ENCODE measurements around the gene RNU1-2.
"Not testable (repeated sequence)": the region's sequence is repeated elsewhere in the genome, so short reads cannot be mapped to it uniquely, and the experiment has no call there.

The RNU1-2 gene

GRCh38 chr1:16938351-16939321, 42.9 kb downstream of the RNU1-2 start:
- no peak for DNase-seq (ENCODE audit: extremely low spot score)
- CTCF ChIA-PET: interaction anchor here (1.2 to 1.3 kb wide), 2 partner anchors 8 to 318 kb away, joined by 3 read pairs; no protein-coding TSS in a partner anchor
- TF ChIP-seq, protein P1, sequence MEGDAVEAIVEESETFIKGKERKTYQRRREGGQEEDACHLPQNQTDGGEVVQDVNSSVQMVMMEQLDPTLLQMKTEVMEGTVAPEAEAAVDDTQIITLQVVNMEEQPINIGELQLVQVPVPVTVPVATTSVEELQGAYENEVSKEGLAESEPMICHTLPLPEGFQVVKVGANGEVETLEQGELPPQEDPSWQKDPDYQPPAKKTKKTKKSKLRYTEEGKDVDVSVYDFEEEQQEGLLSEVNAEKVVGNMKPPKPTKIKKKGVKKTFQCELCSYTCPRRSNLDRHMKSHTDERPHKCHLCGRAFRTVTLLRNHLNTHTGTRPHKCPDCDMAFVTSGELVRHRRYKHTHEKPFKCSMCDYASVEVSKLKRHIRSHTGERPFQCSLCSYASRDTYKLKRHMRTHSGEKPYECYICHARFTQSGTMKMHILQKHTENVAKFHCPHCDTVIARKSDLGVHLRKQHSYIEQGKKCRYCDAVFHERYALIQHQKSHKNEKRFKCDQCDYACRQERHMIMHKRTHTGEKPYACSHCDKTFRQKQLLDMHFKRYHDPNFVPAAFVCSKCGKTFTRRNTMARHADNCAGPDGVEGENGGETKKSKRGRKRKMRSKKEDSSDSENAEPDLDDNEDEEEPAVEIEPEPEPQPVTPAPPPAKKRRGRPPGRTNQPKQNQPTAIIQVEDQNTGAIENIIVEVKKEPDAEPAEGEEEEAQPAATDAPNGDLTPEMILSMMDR (IDR thresholded peaks at IDR 0.05; ENCODE audit: control extremely low read depth, extremely low read depth, low read depth, missing control alignments): no peak
- POLR2A ChIA-PET: no interaction called here

DNA sequence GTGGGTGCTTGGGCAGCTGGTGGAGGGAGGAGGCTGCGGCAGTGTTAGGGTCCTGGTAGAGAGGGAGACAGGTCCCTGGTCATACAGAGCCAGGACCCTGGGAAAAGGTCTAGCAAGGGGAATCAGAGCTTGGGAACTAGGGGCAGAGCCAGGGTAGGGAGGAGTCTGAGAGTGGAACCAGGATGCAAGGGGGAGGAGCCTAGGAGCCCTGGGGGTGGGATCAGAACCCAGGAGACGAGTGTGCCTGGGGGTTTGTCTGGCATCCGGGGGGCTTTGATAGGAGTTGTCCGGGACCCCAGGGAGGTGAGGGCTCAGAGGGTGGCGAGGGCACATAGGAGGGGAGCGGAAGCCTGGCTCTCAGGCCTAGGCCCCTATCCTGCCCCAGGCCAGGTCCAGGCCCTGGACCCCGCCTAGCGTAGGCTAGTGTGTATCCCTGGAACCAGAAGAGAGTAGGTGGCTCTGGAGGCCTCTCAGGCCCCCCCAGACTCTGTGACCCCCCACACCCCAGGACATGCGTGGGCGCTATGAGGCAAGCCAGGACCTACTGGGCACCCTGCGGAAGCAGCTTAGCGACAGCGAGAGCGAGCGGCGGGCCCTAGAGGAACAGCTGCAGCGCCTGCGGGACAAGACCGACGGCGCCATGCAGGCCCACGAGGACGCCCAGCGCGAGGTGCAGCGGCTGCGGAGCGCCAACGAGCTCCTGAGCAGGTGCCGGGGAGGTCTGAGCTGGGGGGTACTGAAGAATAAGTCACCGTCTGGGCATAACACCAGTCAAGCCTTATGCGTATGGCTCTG, 43.8 kb downstream of the RNU1-2 start:
- POLR2A ChIA-PET; DNase-seq (ENCODE audit: extremely low spot score); CTCF ChIA-PET: not testable (repeated sequence)

GRCh38 chr1:16944038-16944437, 48.3 kb downstream of the RNU1-2 start:
- POLR2A ChIA-PET: no interaction called here
- TF ChIP-seq, protein P1 (IDR thresholded peaks at IDR 0.05; ENCODE audit: control extremely low read depth, extremely low read depth, low read depth, missing control alignments): no peak
- DNase-seq (ENCODE audit: extremely low spot score): no peak
- CTCF ChIA-PET: interaction anchor here (1.0 to 2.1 kb wide), 2 partner anchors 8 to 17 kb away, joined by 3 to 8 read pairs; no protein-coding TSS in a partner anchor

DNA sequence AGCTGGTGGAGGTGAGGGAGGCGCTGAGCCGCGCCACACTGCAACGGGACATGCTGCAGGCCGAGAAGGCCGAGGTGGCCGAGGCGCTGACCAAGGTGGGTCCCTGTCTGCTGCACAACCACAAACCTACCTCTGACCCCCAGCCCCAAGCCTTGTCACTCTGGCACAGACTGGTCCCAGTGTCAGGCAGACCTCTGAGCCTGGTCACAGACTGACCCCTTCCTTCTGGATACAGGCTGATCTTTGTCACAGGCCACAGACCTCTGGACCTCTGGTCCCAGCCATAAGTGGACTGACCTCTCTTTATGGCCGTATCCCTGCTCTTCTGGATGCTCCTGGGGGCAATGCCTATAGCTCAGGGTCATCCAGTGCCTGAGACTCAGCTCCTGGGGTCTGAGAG, 49.7 kb downstream of the RNU1-2 start:
- POLR2A ChIA-PET; DNase-seq (ENCODE audit: extremely low spot score): not testable (repeated sequence)
- CTCF ChIA-PET: interaction anchor here (0.6 to 1.3 kb wide), 2 partner anchors 15 to 310 kb away, joined by 3 read pairs; no protein-coding TSS in a partner anchor

All from GM10248 (cell line).